T follicular helper cell (primary cell): Measurements from ENCODE around the gene IL2RG.
A peak's percentile ranks its signal among the peaks of the same experiment; 100 is the strongest.

Experiments
- DNase-seq: peaks from one replicate; pipeline ENCODE4 v3.0.0-alpha.2; 2020; ENCODE audit warnings: low read depth

Gene IL2RG

GRCh38 chrX:71107762-71108360 lies 3.5 kb downstream of the IL2RG start:
- no peak for DNase-seq

GRCh38 chrX:71107245-71107644 lies 4.1 kb downstream of the IL2RG start:
- DNase-seq: no peak

GRCh38 chrX:71106427-71106826 lies 5.0 kb downstream of the IL2RG start, which contains the start of gene CXorf65:
TSS of gene CXorf65 (minus strand) at chrX:71106740. CDS start at chrX:71106556, 184 bp downstream.
- no peak for DNase-seq

- DNase-seq: no peak
Observed at GRCh38 chrX:71105628-71106027, 5.7 kb downstream of the IL2RG start.

- peak; percentile 44 for DNase-seq
Observed at GRCh38 chrX:71103110-71103983, 8.0 kb downstream of the IL2RG start.

GRCh38 chrX:71102292-71102691 lies 9.1 kb downstream of the IL2RG start:
- DNase-seq: no peak

GRCh38 chrX:71100581-71101505 lies 10.5 kb downstream of the IL2RG start:
- DNase-seq: no peak

- no peak for DNase-seq
Observed at GRCh38 chrX:71099736-71100135, 11.6 kb downstream of the IL2RG start.

- DNase-seq: no peak
Observed at GRCh38 chrX:71098951-71099506, 12.3 kb downstream of the IL2RG start.

- peak; percentile 78 for DNase-seq
Observed at GRCh38 chrX:71098302-71098701, 13.1 kb downstream of the IL2RG start.

- DNase-seq: no peak
Observed at GRCh38 chrX:71096760-71097032, 14.7 kb downstream of the IL2RG start.

GRCh38 chrX:71095981-71096759 lies 15.2 kb downstream of the IL2RG start:
- no peak for DNase-seq

GRCh38 chrX:71095555-71095980 lies 15.8 kb downstream of the IL2RG start, which contains the start of gene FOXO4:
TSS of gene FOXO4 (plus strand) at chrX:71095851. CDS start at chrX:71096529, 678 bp downstream.
- DNase-seq: peak; percentile 87

GRCh38 chrX:71095033-71095432 lies 16.3 kb downstream of the IL2RG start:
- DNase-seq: no peak

GRCh38 chrX:71091263-71091662 lies 20.1 kb downstream of the IL2RG start:
- DNase-seq: no peak

- DNase-seq: no peak
Observed at GRCh38 chrX:71085900-71086299, 25.5 kb downstream of the IL2RG start.

GRCh38 chrX:71082822-71083221 lies 28.6 kb downstream of the IL2RG start:
- DNase-seq: no peak

GRCh38 chrX:71082124-71082647 lies 29.2 kb downstream of the IL2RG start:
- no peak for DNase-seq

- DNase-seq: no peak
Observed at GRCh38 chrX:71081330-71082123, 29.9 kb downstream of the IL2RG start.

GRCh38 chrX:71070531-71070930 lies 40.8 kb downstream of the IL2RG start:
- no peak for DNase-seq
